HG03442 (cell line): ENCODE results near the gene AK9.

ENCODE experiments used
- ATAC-seq: cut with Tn5 transposase; IDR thresholded peaks from one replicate; pipeline ENCODE4 v1.9.1; 2021; ENCODE audit warnings: mild to moderate bottlenecking, moderate library complexity; ENCODE audit not compliant: unreplicated experiment

AK9 gene

DNA sequence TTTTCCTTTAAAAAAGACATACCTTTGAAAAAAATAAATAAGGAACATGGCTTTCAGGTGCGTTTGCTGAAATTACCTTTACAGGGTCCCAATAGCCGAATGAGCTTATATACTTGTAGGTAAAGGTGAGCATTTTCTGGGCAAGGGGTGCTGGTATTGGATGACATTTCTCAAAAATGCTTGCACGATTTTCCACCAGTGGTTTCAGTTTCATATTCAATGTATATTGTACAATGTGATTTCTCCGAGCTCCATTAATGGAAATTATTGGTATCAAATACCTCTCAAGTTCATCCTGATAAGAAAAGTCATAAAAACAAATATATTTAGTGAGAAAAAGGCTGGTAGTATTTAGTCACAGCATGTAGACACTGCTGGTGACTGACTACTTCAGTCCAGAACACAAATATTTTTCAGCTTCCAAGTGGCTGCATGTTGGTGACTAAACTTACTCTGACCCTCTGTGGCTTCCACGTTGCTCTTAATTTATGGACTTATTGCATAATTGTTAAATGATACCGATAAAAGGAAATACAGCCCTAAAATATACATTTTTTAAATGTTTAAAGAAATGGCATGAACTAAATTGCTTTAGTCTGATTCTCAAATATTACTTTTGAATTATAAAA, 175.1 kb downstream of the AK9 start:
- no peak for ATAC-seq

DNA sequence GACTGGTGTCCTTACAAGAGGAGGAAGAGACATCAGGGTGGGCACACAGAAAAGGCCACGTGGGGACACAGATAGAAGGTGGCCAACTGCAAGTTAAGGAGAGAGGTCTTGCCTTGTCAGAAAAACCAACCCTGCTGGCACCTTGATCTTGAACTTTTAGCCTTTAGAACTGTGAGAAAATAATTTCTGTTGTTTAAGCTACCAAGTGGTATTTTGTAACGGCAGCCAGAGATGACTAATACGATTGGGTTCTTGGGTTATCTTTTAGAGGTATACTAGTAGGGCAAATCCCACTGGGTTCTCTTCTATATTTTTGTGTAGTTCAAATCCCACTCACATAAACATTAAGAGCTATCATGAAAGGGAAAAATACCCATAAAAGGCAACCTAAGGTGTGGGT, 176.1 kb downstream of the AK9 start:
- no peak for ATAC-seq

DNA sequence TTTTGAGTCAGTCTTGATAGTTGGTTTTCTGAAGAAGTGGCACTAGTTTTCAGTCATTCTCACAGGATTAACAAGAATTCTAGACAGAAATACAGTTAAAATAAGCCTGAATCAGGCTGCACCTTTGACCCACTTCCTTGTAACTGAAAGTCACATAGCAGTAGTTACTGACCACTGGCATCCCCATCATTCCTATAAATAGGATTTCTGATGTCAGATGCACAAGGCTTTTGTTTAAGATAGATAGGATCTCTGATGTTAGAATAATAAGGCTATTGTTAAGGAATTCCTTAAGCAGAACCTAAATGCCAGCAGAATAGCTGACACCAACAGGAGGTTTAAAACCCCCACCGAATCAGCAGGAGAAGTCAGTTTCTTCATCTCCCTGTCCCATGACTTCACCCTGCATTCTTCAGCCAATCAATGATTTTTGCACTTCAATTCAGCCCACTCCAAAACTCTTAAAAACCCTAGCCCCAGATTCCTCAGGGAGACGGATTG, 177.4 kb downstream of the AK9 start:
- ATAC-seq = no peak

DNA sequence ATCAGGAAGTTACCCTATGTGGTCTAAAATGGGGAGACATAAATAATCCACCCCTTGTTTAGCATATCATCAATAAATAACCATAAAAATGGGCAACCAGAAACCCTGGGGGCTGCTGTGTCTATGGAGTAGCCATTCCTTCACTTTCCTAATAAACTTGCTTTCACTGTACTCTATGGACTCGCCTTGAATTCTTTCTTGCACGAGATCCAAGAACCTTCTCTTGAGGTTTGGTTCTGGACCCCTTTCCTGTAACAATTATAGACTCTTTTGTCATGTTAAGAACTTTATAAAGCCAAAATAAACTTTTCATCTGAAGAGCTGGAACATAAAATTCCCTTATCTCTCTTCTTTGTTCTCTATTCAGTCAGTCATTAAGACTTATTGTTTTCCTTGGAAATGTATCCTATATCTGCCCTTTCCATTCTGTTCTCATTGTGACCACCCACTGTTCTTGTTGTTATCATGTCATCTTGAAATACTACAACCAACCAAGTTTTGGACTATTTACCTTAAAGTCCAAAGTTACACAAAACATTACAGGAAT, 178.7 kb downstream of the AK9 start:
- ATAC-seq = no peak

DNA sequence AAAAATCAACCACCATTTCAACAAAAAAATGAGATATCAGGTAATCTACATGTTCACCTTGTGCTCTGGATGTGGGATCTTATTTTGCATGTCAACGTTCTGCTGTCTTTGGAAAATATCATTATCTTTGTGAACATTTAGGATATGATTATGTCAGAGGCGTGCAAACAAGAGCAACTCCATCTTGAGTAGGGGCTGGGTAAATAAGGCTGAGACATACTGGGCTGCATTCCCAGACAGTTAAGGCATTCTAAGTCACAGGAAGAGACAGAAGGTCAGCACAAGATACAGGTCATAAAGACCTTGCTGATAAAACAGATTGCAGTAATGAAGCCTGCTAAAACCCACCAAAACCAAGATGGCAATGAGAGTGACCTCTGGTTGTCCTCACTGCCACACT, 179.2 kb downstream of the AK9 start:
- no peak for ATAC-seq

DNA sequence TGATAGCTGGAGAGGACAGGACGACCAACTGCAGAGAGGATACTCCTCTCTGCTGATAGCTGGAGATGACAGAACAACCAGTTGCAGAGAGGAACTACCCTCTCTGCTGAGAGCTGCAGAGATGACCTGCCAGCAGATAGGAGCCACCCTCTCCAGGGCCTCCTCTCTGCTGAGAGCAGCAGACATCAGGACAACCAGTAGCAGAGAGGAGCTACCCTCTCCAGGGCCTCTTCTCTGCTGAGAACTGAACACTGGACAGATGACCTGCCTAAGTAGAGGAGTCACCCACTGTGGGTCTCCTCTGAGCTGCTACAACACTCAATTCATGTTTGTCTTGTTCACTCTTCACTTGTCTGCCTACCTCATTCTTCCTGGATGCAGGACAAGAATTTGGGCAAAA, 180.6 kb downstream of the AK9 start:
- ATAC-seq = no peak

DNA sequence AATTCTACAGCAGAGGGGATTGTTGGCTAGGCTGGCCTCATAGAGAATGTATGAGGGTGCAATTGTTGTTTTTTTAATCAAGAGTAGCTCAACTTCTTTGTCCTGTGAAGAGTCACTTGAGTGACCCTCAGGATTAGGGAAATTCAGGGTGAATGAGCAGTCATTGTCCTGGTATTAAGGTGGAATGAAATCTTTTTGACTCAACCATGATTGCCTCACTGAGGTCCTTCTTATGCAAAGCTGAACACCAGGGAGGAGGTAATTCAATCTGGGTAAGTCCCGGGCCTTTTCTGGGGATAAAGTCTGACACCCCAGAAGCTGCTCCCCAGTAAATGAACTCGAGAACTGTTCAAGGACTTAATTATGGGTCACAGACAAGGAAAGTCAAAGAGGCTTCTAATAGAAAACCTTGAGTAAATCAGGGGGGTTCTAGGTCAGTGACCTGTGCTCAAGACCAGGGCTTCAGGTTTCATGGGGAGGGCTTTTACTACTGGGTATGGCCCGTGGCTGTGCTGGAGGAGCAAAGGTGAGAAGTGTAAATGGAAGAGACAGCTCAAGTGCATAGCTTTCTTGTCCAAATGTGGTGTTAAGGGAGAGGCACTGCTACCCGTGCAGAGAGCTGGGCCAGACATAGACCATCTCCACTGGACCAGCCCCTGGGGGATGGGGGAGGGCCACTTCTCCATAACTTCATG, 182.7 kb downstream of the AK9 start:
- ATAC-seq = no peak

DNA sequence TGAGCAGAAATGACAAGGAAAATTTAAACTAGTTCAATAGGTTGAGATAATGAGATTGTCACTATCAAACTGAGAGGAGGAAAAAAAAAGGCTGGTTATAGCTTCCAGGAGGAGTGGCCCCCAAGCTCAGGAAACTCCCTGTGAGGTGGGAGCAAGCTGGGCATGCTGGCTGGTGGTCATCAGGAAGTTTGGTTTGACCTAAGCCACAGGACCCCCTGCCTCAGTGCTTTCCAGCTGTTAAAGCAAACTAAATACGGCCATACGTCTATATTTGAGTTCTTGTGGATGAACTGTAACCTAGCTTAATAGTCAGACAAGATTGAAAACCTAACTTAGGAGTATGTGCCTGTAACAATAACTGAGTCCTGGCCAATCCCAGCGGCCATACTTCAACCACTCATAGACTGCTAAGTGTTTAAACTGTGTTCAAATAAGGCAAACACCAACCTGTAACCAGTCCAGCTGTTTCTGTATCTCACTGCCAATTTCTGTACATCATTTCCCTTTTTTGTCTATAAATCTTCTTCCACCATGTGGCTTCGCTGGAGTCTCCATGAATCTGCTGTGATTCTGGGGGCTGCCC, 183.4 kb downstream of the AK9 start:
- ATAC-seq = no peak

DNA sequence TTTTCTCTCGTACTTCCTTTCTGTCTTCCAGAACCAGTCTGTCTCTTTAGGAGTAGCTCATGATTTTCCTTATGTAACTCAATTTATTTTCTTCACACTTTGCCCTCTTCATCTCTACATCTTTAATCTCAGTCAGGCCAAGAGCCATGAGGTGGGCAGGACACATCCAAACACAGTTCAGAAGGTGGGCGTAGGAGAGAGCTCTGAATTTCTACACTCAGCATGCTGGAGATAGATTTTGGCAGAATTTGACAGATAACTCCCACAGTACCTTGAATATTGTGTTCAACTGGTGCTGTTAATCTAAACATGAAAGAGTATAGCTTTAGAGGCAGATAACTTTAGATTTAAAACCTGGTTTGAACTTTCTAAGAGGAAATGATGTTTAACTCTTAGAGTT, 184.2 kb downstream of the AK9 start:
- ATAC-seq = no peak

DNA sequence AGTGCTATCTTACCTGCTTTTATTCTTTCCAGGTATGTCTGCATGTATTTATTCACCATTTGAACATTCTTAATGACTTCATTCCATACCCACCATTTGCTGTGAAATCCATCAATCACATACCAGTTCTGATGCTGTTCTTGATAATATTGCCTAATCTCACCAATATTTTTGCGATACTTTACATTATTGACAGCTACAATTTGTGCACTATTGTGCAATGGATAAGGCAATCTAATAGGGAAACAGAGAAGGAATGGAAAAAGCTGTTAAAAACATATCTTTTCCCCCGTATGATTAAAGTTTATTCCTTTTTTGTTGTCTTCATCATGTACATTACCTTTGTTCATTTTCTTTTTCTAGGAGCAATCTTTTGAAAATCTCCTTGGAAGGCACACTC, 184.7 kb downstream of the AK9 start:
- ATAC-seq = no peak

DNA sequence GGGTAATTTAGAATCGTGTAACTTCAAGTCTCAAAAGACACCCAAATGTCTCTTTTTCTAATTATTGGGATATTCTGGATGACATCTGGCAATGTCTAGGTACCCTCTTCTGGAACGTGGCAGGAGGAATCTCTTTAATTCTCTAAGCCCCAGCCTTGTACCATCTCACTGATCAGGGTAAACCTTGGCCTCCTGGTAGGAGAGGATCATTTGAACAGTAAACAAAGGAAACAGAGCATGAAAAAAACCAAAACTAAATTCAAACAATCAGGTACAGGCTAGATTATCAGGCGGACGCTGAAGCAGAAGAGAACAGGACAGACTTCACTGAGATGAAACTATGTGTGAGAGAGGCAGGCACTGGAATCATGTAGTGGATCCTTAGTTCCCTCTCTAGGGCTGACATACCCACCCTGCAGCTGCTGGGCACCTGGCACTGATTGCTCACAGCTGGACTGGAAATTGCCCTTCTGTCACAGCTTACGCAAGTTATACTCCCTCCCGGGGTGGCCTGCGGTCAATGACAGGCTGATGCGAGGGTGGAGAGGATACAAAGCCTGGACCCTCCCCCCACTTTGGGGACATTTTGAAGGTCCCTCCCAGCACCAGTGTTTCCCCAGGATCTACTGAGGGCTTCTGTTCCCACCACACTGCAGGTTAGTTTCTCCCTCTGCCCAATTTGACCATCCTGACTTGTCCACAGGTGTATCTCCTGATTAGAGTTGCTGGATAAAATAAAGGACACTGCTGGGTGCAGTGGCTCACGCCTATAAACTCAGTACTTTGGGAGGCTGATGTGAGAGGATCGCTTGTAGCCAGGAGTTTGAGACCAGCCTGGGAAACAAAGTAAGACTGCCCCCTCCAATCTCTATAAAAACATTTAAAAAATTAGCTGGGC, 187.4 kb downstream of the AK9 start:
- ATAC-seq = no peak

DNA sequence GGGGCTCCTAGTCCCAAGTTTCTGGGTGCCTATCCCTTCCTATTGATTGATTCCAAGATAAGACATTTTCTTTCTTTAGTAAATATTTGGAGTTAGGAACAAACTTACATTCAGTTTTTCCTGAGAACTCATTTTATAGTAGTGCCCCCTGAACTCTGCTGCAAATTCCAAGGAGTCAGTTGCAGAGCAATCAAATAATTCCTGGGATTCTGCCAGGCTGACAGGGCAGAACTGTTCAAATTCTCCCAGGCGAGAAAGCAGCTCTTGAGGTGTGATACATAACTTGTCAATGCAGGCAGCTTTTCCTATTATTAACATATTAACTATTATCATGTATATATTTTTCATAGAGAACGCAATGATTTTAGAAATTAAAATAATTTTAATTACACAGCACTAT, 192.1 kb downstream of the AK9 start:
- ATAC-seq = no peak

DNA sequence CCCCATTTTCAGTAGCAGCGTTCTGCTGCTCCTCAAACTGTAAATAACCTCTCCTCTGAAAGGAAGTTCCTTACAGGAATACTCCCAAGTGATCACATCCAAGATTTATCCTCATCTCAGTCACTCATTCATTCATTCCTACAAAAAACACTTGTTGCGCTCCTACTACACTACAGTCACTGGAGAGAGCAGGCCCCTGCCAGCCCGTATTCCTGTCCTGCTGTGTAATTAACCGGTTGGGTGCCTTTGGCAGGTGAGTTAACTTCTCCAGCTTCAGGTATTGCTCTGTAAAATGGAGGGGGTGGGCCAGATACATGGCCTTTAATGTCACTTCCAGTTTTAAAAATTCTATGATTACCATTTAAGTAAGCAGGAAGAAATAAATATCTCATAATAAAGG, 192.9 kb downstream of the AK9 start:
- ATAC-seq = no peak

DNA sequence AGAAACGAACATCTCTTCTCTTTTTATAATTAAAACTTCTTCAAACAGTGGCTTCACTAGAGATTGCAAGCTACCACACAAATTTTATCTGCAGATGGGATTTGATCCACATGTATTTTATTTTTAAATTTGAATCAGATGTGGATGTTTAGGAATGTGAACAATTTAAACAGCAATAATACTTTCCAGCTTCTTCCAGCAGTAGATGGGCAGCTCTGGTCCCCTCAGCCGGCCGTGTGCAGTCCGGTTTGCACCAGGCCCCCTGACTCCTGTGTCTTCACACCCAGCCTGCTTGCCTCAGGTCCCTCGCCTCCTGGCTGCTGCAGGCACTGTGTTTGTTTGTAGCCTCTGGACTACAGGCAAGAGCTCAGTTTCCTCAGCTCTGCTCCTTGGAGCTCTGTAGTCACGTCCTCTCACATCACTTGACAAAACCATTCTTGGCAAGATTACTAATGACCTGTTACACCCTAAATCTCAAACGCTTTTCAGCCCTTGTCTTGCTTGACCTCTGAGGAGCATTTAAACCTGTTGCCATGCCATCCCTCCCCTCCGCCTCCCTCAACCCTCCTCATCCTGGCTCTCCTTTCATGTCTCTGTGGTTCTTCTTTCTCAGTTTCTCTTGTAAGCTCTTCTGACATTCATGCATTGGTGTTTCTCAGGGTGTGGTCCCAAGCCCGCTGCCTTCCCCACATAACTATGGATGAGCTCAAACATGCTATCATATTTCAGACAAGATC, 194.8 kb downstream of the AK9 start:
- no peak for ATAC-seq

DNA sequence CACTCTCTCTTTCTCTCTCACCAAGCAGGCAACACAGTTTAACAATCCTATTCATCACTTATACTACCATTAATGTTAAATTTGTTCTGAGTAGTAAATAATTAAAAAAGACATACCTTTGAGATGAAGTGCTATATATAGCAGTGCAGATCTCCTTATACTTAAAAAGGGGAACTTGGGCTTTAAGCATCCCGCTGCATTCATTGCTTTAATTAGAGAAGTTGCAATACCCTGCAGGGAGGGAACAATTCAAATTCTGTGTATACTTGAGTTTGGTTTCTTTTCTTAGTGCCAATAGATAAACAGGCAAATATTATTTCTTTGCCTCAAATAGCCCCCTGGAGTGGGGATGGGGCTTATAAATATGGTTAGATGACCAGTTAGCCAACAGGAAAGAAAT, 197.1 kb downstream of the AK9 start:
- no peak for ATAC-seq

DNA sequence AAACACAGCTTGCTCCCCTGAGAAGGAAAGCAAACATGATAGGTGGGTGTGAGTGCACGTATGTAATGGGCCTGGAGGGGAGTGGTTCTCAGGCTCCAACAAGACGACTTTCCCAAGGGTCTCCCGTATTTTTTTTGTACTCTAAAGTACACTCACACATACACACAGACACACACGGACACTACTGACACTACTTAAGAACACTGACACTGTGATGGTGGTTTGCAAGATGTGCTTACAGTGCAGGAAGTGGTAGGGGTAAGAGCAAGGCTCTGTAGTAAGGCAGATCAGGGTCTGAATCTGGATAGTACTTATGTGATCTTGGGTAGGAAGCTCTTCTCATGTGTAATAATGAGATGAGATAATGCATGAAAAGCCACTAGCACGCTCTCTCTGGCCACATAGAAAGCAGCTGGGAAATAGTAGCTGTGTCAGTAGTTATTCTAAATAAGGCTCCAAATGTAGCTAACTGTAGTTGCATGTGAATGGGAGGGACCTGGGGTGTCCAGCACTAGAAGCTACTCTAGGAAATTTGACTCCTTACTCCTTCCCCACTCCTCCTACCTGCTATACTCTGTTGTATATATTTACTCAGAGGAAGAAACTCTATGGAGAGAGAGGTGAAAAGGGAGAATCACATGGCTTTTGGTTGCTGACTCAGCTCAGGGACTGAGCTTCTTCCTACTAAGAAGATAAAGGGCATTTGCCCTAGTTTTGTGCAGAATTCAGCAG, 199.6 kb downstream of the AK9 start:
- ATAC-seq = no peak

DNA sequence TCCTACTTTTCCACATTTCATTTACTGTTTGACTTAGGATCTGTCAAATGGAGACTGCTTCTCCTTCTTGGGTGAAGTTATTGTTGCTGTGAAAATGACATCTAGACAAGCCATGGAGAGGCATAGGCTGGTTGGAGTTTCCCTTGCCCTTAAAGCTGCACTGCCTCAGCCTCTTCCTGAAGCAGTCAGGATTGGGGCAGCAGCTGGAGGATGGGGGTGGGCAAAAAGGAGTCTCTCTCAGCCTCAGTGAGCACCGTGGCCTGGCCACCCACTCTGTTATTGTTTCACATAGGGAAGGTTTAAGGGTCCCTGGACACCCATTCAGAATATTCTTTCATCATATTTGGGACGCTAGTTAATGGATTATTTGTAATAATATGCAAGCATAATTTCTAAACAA, 200.3 kb downstream of the AK9 start:
- ATAC-seq = no peak

DNA sequence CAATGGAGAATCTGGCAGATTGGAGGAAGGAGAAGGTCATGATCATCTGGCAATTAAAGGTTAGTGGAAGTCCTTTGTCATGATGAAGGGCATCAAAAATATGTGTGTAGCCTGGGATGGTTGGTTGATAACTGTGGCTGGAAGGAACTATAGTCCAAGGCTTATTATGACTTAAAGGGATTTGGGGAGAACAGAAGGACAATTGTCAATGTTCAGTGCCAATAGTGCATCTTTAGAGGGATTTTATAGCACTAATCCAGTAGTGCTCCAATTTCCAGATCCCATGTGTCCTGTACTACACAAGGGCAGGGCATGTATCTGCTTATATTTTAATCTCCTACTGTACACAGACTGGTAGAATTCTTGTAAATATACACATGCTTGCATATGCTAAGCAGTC, 203.0 kb downstream of the AK9 start:
- no peak for ATAC-seq

DNA sequence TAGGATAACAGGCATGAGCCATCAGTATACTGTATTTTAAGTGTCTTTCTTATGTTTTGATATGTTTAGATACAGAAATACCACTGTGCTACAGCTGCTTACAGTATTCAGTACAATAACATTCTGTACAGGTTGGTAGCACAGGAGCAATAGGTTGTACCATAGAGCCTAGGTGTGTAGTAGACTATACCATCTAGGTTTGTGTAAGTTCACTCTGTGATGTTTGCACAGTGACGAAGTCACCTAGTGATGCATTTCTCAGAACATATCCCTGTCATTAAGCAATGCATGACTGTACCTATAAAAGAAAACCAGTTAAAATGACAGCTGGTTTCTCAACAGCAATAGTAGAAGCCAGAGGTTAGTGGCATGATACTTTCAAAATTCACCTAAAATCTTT, 204.9 kb downstream of the AK9 start:
- no peak for ATAC-seq
